ENCODE data around the gene TVP23A. TPM values are rescaled to one million over a fixed set of nuclear protein-coding genes. Genes with fewer than 3 reads are reported as not detected.
A peak's percentile ranks its signal among the peaks of the same experiment; 100 is the strongest.

TVP23A gene
- total RNA-seq, 1 experiment from 2014 or later = not detected

DNA sequence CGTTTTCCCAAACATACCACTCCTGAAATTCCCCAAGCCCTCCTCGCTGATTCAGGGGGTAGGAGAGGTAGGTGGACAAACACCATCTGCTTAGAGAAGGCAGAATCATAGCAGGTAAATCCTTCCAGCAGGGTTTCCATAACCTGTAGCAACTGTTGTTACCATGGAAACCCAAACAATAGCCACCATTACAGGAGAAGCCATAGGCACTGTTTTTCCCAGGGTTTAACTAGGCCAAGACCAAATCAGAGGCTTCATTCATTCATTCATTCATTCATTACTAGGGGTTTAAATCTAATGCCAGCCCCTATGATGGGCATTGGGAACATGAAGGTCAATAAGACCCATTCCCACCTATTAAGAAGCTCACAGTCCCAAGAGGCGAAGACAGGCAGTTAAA, 32.9 kb upstream of the TVP23A start:
- intact Hi-C loops (cut with micrococcal nuclease) = no loop called here
- Mint-ChIP-seq H3K27me3 (ENCODE audit: insufficient read depth, unreplicated experiment) (peaks cover 22% of the 10 kb centered on the region), H3K4me3 (ENCODE audit: unreplicated experiment) (no peak overlapping the region), H3K36me3 (ENCODE audit: insufficient read depth, unreplicated experiment) (no peaks in the 10 kb centered on the region), H3K4me1 (ENCODE audit: insufficient read depth, unreplicated experiment) (no peaks in the 10 kb centered on the region), H3K27ac (ENCODE audit: low read depth, unreplicated experiment) (no peak overlapping the region), H3K9me3 (ENCODE audit: unreplicated experiment) (no peaks in the 10 kb centered on the region)
- CTCF ChIA-PET = interaction anchor here (1.0 kb wide), 1 partner anchor 13 kb away, joined by 3 read pairs; no protein-coding TSS in a partner anchor
- no TSS peak for BruUV-seq (replicated peaks)
- TF ChIP-seq, protein P1, sequence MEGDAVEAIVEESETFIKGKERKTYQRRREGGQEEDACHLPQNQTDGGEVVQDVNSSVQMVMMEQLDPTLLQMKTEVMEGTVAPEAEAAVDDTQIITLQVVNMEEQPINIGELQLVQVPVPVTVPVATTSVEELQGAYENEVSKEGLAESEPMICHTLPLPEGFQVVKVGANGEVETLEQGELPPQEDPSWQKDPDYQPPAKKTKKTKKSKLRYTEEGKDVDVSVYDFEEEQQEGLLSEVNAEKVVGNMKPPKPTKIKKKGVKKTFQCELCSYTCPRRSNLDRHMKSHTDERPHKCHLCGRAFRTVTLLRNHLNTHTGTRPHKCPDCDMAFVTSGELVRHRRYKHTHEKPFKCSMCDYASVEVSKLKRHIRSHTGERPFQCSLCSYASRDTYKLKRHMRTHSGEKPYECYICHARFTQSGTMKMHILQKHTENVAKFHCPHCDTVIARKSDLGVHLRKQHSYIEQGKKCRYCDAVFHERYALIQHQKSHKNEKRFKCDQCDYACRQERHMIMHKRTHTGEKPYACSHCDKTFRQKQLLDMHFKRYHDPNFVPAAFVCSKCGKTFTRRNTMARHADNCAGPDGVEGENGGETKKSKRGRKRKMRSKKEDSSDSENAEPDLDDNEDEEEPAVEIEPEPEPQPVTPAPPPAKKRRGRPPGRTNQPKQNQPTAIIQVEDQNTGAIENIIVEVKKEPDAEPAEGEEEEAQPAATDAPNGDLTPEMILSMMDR (IDR thresholded peaks at IDR 0.05; ENCODE audit: unreplicated experiment) = no peak
- POLR2A ChIA-PET = no interaction called here
- no peak for DNase-seq (ENCODE audit: unreplicated experiment)

DNA sequence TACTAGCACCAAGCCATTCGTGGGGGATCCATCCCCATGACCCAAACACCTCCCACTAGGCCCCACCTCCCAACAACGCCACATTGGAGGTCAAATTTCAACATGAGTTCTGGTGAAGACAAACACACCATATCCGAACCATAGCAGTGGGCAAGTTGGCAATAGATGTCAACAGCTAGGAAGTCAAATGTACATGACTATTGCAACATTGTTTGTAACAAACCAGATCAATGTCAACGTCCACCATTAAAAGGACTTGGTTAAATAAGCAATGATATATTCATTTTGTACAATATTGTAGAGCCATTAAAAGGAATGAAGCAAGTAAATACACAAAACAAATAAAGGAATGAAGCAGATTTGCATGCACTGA, 31.9 kb upstream of the TVP23A start:
- DNase-seq (ENCODE audit: unreplicated experiment) = no peak
- no TSS peak for BruUV-seq (replicated peaks)
- TF ChIP-seq, protein P1 (IDR thresholded peaks at IDR 0.05; ENCODE audit: unreplicated experiment) = no peak
- no peaks in the 10 kb centered on the region for H3K9me3 Mint-ChIP-seq (ENCODE audit: unreplicated experiment)
- intact Hi-C loops (cut with micrococcal nuclease) = no loop called here
- H3K27ac Mint-ChIP-seq (ENCODE audit: low read depth, unreplicated experiment) = no peak overlapping the region
- no peaks in the 10 kb centered on the region for H3K36me3 Mint-ChIP-seq (ENCODE audit: insufficient read depth, unreplicated experiment)
- POLR2A ChIA-PET = no interaction called here
- no peaks in the 10 kb centered on the region for H3K4me1 Mint-ChIP-seq (ENCODE audit: insufficient read depth, unreplicated experiment)
- peaks cover 22% of the 10 kb centered on the region for H3K27me3 Mint-ChIP-seq (ENCODE audit: insufficient read depth, unreplicated experiment)
- no peak overlapping the region for H3K4me3 Mint-ChIP-seq (ENCODE audit: unreplicated experiment)
- CTCF ChIA-PET = no interaction called here

DNA sequence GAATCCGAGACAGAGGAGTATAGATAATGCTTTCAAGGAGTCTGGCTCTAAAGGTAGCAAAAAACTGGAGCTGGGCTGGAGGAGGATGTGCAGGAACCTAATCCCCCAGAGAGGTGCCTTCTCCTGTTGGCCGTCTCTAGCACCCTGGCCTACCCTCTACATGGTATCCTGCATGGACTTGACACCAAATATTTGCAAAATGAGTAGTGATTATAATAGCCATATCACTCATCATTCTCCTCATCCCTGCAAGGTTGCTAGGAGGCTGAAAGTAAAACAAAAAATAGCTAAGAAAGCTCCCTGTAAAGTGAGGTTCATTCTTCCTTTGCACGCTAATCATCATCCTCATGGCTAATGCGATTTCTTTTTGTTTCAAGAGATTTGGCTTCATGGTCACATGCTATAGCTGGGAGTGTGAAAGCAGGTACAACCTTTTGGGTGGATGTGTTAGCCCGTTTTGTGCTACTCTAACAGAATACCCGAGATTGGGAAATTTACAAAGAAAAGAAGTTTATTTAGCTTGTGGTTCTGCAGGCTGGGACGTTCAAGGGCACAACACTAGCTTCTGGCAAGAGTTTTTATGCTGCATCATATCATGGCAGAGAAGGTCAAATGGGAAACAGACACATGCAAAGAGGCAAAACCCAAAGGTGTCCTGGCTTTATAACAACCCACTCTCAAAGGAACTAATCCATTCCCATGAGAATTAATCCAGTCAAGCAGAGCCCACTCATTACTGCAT, 31.3 kb upstream of the TVP23A start:
- no peaks in the 10 kb centered on the region for H3K36me3 Mint-ChIP-seq (ENCODE audit: insufficient read depth, unreplicated experiment)
- no TSS peak for BruUV-seq (replicated peaks)
- intact Hi-C loops (cut with micrococcal nuclease) = no loop called here
- ChIA-PET POLR2A (no interaction called here), CTCF (interaction anchor here (0.6 kb wide), 2 partner anchors 349 to 507 kb away, joined by 3 read pairs; no protein-coding TSS in a partner anchor)
- DNase-seq (ENCODE audit: unreplicated experiment) = no peak
- peaks cover 22% of the 10 kb centered on the region for H3K27me3 Mint-ChIP-seq (ENCODE audit: insufficient read depth, unreplicated experiment)
- TF ChIP-seq, protein P1 (IDR thresholded peaks at IDR 0.05; ENCODE audit: unreplicated experiment) = no peak
- H3K4me1 Mint-ChIP-seq (ENCODE audit: insufficient read depth, unreplicated experiment) = no peaks in the 10 kb centered on the region
- no peaks in the 10 kb centered on the region for H3K9me3 Mint-ChIP-seq (ENCODE audit: unreplicated experiment)
- H3K27ac Mint-ChIP-seq (ENCODE audit: low read depth, unreplicated experiment) = peak overlapping the region; percentile 40
- no peak overlapping the region for H3K4me3 Mint-ChIP-seq (ENCODE audit: unreplicated experiment)

DNA sequence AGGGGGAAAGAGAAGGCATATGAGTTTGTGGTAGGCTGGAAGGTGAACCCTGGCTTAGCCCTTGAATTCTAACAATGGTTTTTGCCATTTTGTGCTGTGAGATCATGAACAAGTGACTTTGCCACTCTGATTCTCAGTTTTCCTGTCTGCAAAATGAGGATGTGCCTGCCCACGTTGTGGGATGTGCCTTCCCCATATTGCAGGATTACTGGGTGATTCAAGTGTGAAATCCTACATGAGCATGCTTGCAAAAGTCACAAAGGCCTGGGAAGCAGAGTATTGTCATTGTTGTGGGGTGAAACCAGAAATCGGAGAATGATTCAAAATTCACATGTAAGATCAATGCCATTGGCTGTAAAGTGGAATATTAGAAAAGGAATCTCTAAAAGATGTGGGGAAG, 28.6 kb upstream of the TVP23A start:
- BruUV-seq (replicated peaks) = no TSS peak
- intact Hi-C loops (cut with micrococcal nuclease) = no loop called here
- Mint-ChIP-seq H3K4me1 (ENCODE audit: insufficient read depth, unreplicated experiment) (no peaks in the 10 kb centered on the region), H3K36me3 (ENCODE audit: insufficient read depth, unreplicated experiment) (no peaks in the 10 kb centered on the region), H3K27me3 (ENCODE audit: insufficient read depth, unreplicated experiment) (peaks cover 22% of the 10 kb centered on the region), H3K9me3 (ENCODE audit: unreplicated experiment) (no peaks in the 10 kb centered on the region), H3K4me3 (ENCODE audit: unreplicated experiment) (no peak overlapping the region), H3K27ac (ENCODE audit: low read depth, unreplicated experiment) (no peak overlapping the region)
- TF ChIP-seq, protein P1 (IDR thresholded peaks at IDR 0.05; ENCODE audit: unreplicated experiment) = no peak
- ChIA-PET POLR2A (no interaction called here), CTCF (no interaction called here)
- no peak for DNase-seq (ENCODE audit: unreplicated experiment)
